ENCODE results near the gene SUN5.
"Not testable (repeated sequence)": the region's sequence is repeated elsewhere in the genome, so short reads cannot be mapped to it uniquely, and the experiment has no call there.

Gene SUN5

GRCh38 chr20:32975121-32975520 is 29.1 kb downstream of the SUN5 start:
- DNase-seq: not testable (repeated sequence)

GRCh38 chr20:32974204-32975064 is 29.8 kb downstream of the SUN5 start:
- not testable (repeated sequence) for DNase-seq

GRCh38 chr20:32973077-32973717 is 31.0 kb downstream of the SUN5 start:
- no peak for DNase-seq

GRCh38 chr20:32972181-32973076 is 31.8 kb downstream of the SUN5 start:
- DNase-seq: no peak

- no peak for DNase-seq
Measured at GRCh38 chr20:32971703-32972161, 32.5 kb downstream of the SUN5 start.

GRCh38 chr20:32970973-32971300 is 33.3 kb downstream of the SUN5 start:
- no peak for DNase-seq

- no peak for DNase-seq
Measured at GRCh38 chr20:32970115-32970972, 33.9 kb downstream of the SUN5 start.

- DNase-seq: no peak
Measured at GRCh38 chr20:32969356-32970114, 34.7 kb downstream of the SUN5 start.

GRCh38 chr20:32968478-32969241 is 35.6 kb downstream of the SUN5 start:
- no peak for DNase-seq

GRCh38 chr20:32967961-32968457 is 36.2 kb downstream of the SUN5 start:
- no peak for DNase-seq

GRCh38 chr20:32966881-32967781 is 37.1 kb downstream of the SUN5 start:
- no peak for DNase-seq

GRCh38 chr20:32966382-32966781 is 37.9 kb downstream of the SUN5 start:
- no peak for DNase-seq

- DNase-seq: no peak
Measured at GRCh38 chr20:32965581-32966373, 38.5 kb downstream of the SUN5 start.

- no peak for DNase-seq
Measured at GRCh38 chr20:32965115-32965514, 39.1 kb downstream of the SUN5 start.

- DNase-seq: no peak
Measured at GRCh38 chr20:32964575-32964974, 39.7 kb downstream of the SUN5 start.

- no peak for DNase-seq
Measured at GRCh38 chr20:32963176-32963575, 41.1 kb downstream of the SUN5 start.

GRCh38 chr20:32962646-32963045 is 41.6 kb downstream of the SUN5 start:
- not testable (repeated sequence) for DNase-seq

- no peak for DNase-seq
Measured at GRCh38 chr20:32962053-32962452, 42.2 kb downstream of the SUN5 start.

All from NCI-H1105 treated with DMSO at 0.1 percent for 48 hours (cell line).